HG02623 (cell line): ENCODE measurements around the gene ACLY.
"Not testable (repeated sequence)": the region's sequence is repeated elsewhere in the genome, so short reads cannot be mapped to it uniquely, and the experiment has no call there.

Experiments
- ATAC-seq: cut with Tn5 transposase; IDR thresholded peaks from one replicate; pipeline ENCODE4 v1.9.1; 2021; ENCODE audit warnings: moderate library complexity; ENCODE audit not compliant: unreplicated experiment

The ACLY gene

DNA sequence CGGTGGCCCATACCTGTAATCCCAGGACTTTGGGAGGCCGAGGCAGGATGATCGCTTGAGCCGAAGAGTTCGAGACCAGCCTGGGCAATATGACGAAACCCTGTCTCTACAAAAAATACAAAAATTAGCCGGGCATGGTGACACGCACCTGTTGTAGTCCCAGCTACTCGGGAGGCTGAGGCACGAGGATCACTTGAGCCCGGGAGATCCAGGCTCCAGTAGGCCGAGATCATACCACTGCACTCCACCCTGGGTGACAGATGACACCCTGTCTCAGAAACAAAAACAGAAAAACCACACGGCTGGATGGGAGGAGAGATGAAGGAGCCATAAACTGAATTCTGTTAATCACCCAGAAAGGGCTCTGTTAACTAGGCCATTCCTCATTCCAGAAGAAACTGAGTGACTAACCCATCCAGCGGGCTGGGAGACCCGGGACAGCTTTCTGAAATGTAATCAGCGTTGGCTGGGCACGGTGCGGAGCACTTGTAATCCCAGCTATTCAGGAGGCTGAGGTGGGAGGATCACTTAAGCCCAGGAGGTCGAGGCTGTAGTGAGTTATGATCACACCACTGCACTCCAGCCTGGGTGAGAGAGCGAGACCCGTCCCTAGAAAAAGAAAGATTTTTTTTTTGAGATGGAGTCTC, 82.1 kb downstream of the ACLY start:
- ATAC-seq = no peak

DNA sequence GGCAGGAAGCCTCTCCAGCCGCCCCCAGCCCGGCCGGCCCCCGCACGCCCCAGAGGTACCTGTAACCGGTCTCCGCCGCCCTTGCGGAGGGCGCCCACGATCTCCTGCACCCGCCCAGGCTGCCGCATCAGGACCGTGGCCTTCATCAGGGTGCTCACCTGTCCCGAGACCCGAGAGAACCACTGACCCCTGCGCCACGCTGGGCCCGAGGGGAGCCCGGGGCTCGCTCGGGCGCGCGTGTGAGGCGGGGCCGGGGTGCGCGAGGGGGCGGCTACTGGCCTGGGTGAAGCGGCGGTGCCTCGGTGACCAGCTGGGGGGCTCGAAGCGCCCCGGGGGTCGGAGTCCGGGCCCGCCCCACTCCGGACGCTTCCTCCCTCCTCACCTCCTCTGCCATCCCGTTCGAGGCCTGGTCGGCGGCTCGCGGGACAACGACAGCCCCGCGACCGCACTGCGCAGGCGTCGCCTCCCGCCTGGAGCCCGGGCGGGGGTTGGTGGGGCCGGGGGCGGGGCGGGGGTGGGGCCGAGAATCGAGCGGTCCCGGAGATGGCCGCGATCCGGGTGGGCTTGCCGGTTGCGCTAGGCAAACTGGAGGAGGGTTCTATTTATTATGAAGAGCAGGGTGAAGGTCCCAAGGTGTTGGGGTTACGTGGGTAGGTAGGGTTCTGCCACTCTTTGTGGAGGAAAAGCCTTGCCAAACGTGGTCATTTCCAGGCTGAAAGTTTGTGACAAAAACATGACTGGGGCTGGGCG, 82.8 kb downstream of the ACLY start, which contains the start of gene NT5C3B:
Gene NT5C3B (minus strand): TSS at position 433 of the 750 bp plus-strand sequence. CDS start 39 bp downstream, at position 394.
- no peak for ATAC-seq

DNA sequence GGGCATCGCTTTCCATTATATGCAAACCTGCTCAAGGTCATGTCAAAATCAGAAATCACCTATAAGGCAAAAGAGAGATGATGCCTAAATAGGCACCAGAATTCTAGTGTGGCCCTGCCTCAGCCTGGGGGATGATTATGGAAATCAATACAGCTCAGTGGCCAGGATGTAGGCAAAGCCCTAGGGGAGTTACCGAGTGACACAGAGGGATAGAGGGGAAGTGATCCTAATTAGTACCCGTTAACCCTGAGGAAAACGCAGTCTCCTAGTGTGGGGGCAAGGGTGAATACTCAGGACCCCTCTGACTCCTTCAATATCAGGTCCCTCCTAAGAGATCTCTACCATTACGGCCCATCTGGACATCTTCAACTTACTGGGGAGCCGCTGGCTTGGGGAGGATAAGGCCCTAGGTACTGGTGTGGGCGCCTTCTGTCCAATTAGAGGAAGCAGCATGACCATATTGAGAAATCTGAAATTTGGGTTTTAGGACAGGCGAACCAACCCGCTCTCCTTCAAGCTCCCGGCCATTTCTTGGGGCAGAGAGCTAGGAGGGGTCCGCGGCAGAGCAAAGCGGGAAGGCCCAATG, 83.4 kb downstream of the ACLY start:
- no peak for ATAC-seq

DNA sequence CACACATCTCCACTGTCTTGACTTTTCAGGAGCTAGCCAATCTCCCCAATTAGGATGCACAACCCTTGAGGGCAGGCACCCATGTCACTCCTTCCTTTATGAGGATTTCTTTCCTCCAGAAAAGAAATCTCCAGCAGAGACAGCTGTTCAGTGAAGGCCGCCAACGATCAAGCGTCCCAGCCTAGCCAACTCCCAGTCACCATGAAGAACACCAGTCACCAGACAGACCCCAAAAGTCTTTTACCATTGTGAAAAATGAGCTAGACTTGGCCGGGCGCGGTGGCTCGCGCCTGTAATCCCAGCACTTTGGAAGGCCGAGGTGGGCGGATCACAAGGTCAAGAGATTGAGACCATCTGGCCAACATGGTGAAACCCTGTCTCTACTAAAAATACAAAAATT, 88.8 kb downstream of the ACLY start:
- not testable (repeated sequence) for ATAC-seq

DNA sequence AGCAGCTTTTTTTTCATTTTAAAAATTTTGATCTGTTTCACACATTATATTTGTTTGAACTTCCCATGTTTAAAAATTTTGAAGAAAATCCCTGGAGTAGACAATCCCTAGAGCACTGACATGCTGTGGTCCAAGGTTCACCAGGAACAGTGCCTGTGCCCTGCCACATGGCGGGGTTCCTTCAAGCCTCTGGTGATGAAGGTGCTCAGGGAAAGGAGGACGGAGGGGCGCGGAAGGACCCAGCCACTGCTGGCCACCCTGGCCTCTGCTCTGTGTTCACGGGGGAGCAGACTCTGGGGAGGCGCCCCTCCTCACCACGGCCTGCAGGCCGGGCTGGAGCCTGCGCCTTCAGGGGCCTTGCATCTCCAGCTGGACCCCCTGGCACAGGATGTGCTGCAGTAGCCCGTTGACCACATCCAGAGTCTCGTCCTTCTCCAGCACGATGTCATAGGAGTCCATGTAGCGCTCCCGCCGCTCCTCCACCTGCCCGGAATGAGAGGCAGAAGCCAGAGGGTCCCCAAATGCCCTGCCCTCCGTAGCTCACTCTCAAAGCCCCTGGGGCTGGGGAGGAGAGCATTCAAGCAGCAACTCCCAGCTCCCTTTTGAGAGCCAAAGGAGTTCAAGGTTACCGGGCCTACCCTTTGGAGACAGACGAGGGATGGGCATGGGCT, 93.4 kb downstream of the ACLY start:
- no peak for ATAC-seq

DNA sequence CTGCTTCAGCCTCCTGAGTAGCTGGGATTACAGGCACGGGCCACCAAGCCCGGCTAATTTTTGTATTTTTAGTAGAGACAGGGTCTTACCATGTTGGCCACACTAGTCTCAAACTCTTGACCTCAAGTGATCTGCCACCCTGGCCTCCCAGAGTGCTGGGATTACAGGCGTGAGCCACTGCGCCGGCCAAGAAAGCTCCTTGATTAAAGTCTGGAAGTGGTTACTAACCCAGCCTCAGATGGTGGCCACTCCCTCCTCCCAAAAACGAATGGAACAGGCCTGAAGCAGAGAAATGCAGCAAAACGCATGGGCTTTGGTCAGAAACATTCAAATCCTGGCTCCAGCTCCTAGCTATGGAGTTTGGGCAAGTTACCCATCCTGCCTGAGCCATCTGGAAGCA, 94.7 kb downstream of the ACLY start:
- ATAC-seq = no peak

DNA sequence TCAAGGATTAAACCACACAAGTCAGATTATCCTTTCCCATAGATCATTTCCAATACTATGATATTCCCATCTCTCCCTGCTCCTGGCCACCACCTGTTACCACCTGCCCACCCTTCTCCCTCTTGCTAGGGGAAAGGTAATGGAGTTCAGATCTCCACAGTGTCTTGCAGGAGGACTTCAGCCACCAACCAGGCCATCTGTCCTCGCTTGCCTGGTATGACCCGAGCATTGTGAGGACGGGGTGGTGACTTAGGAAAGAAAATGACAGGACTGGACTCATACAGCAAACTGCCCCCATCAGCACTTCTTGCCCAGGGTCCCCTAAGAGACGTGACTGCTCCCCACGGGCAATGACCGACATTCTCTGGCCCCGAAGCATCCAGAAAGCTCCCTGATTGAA, 95.2 kb downstream of the ACLY start:
- no peak for ATAC-seq

DNA sequence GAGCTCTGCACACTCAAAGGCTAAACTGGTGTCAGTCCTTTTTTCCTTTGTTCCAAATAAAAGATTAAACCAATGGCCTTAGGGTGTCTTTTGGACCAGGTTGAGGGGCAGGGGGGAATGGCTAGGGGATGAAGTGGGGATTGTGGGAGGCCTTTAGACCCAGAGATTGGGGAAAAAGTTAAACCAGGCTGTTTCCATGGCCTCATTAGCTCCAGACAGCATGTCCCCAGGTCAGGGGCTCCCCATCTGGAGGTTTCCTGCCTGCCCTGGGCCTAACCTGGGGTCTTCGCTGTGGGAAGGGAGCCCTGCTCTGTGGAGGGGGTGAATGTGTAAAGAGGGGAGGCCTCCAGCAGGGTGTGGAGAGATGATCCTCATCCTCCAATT, 95.6 kb downstream of the ACLY start:
- ATAC-seq = no peak

DNA sequence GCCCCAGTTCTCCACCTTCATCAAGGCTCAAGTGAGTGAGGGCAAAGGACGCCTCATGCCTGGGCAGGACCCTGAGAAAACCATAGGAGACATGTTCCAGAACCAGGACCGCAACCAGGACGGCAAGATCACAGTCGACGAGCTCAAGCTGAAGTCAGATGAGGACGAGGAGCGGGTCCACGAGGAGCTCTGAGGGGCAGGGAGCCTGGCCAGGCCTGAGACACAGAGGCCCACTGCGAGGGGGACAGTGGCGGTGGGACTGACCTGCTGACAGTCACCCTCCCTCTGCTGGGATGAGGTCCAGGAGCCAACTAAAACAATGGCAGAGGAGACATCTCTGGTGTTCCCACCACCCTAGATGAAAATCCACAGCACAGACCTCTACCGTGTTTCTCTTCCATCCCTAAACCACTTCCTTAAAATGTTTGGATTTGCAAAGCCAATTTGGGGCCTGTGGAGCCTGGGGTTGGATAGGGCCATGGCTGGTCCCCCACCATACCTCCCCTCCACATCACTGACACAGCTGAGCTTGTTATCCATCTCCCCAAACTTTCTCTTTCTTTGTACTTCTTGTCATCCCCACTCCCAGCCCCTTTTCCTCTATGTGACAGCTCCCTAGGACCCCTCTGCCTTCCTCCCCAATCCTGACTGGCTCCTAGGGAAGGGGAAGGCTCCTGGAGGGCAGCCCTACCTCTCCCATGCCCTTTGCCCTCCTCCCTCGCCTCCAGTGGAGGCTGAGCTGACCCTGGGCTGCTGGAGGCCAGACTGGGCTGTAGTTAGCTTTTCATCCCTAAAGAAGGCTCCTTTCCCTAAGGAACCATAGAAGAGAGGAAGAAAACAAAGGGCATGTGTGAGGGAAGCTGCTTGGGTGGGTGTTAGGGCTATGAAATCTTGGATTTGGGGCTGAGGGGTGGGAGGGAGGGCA, 96.3 kb downstream of the ACLY start:
- no peak for ATAC-seq

DNA sequence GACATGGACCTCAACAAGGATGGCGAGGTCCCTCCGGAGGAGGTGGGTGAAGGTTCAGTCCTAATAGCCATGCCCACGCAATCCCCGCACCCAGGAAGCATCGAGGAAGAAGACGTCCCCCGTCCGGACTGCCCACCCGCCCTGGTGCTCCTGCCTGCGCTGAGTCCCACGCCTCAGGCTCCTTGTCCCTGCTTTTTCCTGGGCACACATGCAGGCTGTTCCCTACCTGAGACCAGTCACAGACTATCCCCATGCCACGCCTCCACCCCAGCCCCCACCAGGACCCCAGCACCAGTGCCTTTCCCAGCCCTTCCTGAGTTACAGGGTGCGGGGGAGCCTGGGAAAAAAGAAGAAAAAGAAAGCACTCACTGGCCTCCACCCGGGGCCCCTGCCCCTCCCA, 97.0 kb downstream of the ACLY start:
- ATAC-seq = no peak

DNA sequence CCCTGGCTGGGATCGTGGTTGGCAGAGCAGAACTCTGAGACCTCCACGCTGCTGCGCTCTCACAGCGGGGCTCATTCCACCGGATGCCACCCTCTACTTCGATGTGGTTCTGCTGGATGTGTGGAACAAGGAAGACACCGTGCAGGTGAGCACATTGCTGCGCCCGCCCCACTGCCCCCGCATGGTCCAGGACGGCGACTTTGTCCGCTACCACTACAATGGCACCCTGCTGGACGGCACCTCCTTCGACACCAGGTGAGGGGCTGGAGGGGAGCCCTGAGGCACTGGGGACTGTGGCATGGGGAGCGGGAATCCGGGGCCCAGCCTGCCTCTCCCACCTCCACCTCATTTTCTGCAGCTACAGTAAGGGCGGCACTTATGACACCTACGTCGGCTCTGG, 100.7 kb downstream of the ACLY start:
- ATAC-seq = no peak
